HG03378 (cell line): ENCODE results near the gene LRRC4B.

Source experiments
- ATAC-seq: cut with Tn5 transposase; IDR thresholded peaks from one replicate; pipeline ENCODE4 v1.9.1; 2021; ENCODE audit warnings: mild to moderate bottlenecking, moderate library complexity; ENCODE audit not compliant: unreplicated experiment

The LRRC4B gene

DNA sequence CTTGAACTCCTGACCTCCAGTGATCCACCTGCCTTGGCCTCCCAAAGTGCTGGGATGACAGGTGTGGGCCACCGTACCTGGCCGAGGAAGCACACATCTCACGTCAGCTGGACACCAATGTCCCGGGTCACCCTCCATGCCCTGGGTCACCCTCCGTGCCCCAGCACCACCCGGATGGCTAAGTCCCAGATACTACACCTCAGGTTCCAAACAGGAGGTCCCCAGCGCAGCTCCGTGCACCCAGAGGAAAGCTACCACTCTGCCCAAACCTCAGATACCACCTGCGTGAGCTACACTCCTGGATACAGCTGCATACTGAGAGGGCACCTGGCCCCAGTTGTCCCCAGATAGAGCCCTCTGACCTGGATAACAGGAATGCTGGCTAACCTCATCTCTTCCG, 14.0 kb downstream of the LRRC4B start:
- ATAC-seq: no peak

GRCh38 chr19:50553134-50553703, 15.0 kb downstream of the LRRC4B start:
- no peak for ATAC-seq

DNA sequence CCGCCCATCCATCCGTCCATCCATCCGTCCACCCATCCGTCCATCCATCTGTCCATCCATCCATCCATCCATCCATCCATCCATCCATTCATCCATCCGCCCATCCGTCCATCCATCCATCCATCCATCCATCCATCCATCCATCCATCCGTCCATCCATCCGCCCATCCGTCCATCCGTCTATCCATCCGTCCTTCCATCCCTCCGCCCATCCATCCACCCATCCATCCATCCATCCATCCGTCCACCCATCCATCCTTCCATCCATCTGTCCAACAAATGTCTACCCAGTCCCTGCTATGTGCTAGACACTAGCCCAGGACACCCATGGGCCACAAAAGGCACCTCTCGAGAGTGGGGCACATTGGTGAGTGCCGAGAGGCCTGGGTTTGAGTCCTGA, 15.7 kb downstream of the LRRC4B start:
- no peak for ATAC-seq

DNA sequence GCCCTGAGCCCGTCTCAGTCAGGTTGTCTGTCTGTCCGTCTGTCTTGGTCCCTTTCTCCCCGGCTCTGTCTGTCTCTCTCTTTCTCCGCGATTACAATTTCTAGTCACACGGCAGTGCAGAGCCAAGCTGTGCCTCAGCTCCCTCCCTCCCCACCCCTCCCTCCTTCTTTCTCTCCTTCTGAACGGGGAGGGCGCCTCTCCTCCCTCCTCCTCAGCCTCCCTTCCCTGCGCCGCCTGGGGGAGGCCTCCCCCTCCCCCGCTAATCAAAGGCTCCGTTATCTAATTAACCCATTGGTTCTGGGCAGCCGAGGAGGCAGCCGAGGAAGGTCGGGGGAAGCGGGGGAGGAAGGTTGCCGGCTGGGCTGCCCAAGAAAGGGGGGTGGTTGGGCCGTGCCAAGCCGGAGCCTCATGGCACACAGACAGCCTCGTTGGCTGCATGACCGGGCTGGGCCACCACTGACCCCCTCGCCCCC, 16.5 kb downstream of the LRRC4B start:
- no peak for ATAC-seq

DNA sequence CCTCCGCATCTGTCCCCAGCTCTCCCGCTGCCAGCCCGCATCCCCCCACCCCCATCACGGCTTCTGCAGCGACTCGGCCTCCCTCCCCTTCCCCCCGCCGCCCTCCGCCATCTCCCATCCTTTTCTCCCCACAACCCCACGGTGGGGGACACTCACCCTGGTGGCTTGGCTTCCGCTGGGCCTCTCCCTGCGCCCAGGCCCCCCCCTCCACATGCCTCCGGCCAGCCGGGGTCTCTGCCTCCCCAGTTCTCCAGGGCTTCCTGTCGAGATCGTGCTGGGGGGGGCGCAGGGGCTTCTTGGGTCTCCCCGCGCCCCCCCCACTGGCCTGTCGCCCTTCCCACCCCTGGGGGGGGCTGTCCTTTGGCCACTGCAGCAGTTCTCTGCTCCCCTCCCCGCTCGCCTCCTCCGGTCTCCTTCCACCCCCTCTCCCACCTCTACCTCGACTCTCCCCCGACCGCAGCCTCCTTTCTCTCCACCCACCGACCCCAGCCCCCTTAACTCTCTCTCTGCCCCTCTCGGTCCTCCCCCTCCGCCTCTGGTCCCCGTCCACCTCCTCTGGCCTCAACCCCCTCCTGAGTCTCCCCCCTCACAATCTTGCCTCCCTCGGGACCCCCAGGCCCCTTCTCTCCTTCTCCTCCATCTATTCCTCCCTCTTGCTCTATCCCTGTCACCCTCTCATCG, 17.1 kb downstream of the LRRC4B start:
- ATAC-seq: no peak

- ATAC-seq: no peak
These were observed 17.7 kb downstream of the LRRC4B start for GRCh38 chr19:50550594-50550966.

DNA sequence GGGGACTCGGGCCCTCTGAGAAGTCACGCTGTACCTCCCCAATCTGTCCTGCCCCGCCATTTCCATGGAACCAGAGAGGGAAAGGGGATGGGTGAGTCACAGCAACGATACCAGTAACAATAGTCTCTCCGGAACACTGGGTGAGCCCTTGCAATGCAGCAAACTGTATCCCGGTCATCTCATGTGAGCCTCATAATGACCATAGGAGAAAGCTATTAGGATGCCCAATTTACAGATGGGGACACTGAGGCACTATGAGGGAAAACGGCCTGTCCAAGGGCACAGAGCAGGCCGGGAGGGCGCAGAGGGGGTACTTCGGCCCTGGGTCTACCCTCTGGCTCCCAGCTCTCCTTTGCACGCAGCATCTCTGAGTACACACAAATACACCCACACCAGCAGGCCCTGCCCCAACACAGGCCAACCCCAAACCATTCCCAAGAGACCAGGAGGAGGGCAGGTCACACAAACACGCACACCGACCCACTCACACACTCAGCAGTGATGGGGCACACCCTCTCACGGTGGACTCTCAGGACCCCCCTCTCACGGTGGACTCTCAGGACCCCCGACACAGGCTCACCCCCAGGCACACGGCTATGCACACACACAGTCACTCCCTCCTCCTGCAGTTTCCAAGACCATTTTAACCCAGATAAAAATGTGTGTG, 18.2 kb downstream of the LRRC4B start:
- ATAC-seq: no peak

DNA sequence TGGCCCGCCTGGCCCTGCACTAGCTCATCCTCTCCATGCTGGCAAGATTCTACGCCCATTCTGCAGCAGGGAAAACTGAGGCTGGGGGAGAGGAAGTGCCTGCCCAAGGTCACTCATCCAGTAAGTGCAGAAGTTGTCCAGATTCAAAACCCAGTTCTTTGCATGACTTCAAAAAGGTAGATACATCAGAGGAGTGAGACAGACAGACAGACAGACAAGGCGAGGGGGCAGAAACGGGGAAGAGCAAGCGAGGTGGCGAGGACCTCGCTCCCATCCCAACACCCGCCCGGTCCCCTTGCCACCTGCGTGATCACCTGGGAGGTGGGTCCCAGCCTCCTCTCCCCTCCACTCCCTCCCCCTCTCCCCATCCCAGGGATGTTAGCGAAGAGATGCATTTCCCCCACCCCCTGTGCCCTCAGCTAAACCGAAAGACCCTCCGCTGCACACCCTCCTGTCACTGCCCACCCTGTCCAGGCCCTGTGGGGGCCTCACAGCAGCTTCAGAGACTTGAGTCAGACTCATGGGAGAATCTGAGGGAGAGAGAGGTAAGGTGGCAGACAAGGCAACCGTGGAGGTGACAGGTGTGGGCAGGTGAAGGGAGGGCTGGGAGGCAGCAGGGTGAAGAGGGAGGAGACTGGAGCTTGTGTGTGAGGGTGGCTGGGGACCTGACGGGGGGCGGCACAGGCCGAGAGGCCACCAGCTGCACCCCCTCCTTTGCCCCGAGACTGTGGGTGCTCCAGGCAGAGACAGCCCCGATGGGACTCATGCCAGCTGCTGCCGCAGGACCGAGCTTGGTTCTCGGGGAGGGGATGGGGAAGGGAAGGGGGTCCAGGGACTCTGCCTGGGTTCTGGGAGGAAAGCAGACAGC, 18.9 kb downstream of the LRRC4B start:
- no peak for ATAC-seq

- ATAC-seq: no peak
These were observed 19.8 kb downstream of the LRRC4B start for GRCh38 chr19:50548191-50549058.

DNA sequence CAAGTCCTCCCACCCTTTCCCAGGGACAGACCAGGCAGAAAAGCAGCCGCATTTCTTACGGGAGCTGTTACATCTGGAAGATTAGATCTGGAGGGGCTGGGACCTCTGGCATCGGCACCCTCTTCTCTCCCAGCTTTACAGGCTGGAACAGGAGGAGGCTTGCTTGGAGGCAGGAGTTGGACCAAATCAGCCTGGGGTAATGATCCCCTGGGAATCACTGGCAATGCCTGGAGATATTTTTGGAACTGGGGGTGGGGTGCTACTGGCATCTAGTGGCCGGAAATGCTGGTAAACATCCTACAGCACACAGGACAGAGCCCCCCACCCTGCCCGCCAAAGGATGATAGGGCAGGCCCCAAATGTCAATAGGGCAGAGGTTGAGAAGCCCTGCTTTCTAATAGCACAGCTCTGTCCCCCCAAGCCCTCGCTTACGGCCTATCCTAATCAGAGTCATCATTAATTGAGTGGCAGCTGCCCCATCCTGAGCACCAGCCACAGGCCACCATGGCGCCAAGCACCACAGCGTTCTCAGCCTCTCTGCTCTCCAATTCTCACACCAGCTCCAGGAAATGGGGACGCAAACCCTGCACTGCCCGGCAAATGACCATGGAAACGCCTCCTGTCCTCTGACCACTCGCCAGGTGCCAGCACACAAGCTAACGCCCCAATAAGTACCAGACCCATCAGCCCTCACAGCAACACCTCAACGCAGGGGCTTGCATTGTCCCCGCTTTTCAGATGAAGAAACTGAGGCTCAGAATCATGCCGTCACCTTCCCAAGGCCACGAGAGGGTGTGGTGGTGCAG, 20.6 kb downstream of the LRRC4B start:
- ATAC-seq: no peak

- ATAC-seq: no peak
These were observed 21.6 kb downstream of the LRRC4B start for GRCh38 chr19:50546527-50547221.

DNA sequence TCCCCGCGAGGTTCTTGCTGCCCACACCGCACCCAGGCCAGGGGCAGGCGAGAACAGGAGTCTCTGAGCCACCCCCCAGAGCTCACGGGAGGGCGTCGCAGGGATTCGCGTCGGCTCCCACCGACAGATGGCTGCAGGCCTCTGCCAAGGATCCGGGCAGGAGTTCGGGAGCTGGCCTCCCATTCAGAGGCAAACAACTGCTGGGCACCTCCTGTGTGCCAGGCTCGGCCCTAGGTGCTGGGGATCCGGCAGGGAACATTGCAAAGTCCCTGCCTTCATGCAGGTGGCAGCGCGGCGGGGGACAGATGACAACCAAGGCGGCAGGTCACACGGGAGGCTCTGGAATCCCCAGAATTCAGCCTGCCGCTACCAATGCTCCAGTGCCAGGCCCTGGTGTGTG, 25.3 kb downstream of the LRRC4B start:
- no peak for ATAC-seq

GRCh38 chr19:50537769-50538230, 30.4 kb downstream of the LRRC4B start:
- ATAC-seq: no peak

DNA sequence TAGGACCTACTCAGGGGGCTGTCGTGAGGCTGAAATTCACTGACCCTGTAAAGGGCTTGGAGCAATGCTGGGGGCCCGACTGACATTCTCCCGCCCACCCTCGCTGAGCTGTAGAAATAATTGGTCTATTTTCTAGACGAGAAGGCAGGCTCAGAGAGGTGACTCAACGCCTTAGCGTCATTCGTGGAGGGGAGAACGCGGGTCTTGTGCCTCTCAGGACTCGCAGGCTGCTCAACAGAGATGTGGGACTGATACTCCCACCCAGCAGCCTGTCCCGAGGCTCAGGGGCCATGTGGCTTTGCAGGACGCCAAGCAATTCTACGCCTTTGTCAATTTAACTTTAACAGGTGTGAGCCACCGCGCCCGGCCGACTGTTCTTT, 30.9 kb downstream of the LRRC4B start:
- no peak for ATAC-seq

- ATAC-seq: no peak
These were observed 31.5 kb downstream of the LRRC4B start for GRCh38 chr19:50536662-50537305.

GRCh38 chr19:50535672-50536187, 32.5 kb downstream of the LRRC4B start:
- no peak for ATAC-seq

DNA sequence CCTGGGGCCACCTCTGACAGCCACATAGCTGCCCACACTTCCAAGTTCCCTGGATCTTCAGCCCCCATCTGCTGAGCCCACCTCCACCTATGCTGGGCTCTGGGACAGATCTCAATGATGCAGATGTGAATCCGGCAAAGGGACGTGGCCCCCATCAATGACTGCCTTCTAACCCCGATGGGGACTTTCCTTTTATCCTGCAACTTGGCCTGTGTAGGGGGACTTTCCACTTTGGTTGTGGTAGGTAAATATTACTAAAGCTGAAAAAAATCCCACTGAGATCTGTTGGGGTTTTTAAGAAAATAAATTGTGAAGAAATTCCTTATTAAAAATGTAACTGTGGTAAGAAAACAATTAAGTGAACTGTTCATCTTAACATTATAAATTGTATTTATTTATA, 33.8 kb downstream of the LRRC4B start:
- ATAC-seq: no peak

- ATAC-seq: no peak
These were observed 35.3 kb downstream of the LRRC4B start for GRCh38 chr19:50532952-50533351.
